ENCODE data around the gene GRIA4. TPM values are rescaled to one million over a fixed set of nuclear protein-coding genes. Genes with fewer than 3 reads are reported as not detected.

The GRIA4 gene
- total and polyA plus RNA-seq, 4 donors, result not detected

DNA sequence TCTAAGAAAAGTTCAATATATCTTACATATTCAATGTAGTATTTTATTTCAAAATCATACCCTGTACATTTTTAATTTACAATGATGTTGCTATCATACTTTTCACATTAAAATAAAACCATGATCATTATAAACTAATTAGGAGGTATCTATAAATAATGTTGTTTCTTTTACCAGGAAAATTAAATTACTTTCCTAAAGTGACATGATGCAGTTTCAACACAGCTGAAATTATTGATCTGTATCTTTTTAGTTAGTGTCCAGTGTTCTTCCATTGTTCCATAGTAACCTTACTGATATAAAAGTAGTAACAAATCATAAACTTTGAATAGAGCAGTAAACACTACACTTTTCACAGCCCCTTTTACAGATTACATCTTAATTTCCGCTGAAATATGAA, 29.7 kb downstream of the GRIA4 start:
- Histone ChIP-seq H3K27ac (ENCODE audit: low read depth in 1 of 2, low read length in 2 of 2) (no peak overlapping the region), H3K4me1 (ENCODE audit: control insufficient read depth in 4 of 4, insufficient read depth in 4 of 4, low read length in 3 of 4) (no peaks in the 10 kb centered on the region), H3K27me3 (ENCODE audit: control insufficient read depth in 4 of 4, insufficient read depth in 4 of 4, low read length in 3 of 4) (no peaks in the 10 kb centered on the region), H3K4me3 (ENCODE audit: low read depth in 1 of 3, low read length in 3 of 3) (no peak overlapping the region), H3K9ac (ENCODE audit: low read depth in 1 of 2, low read length in 2 of 2) (no peak overlapping the region), H3K36me3 (ENCODE audit: control insufficient read depth in 4 of 4, insufficient read depth in 3 of 4, low read depth in 1 of 4, low read length in 3 of 4) (no peaks in the 10 kb centered on the region), H3K9me3 (ENCODE audit: control insufficient read depth in 4 of 4, low read length in 3 of 4) (no peaks in the 10 kb centered on the region)
- TF ChIP-seq RXRA (IDR thresholded peaks at IDR 0.05) (no peak), HNF4G (IDR thresholded peaks at IDR 0.05) (no peak), NR2F2 (IDR thresholded peaks at IDR 0.05) (no peak), FOXA1 (IDR thresholded peaks at IDR 0.05) (no peak)
- TF ChIP-seq, protein P1, sequence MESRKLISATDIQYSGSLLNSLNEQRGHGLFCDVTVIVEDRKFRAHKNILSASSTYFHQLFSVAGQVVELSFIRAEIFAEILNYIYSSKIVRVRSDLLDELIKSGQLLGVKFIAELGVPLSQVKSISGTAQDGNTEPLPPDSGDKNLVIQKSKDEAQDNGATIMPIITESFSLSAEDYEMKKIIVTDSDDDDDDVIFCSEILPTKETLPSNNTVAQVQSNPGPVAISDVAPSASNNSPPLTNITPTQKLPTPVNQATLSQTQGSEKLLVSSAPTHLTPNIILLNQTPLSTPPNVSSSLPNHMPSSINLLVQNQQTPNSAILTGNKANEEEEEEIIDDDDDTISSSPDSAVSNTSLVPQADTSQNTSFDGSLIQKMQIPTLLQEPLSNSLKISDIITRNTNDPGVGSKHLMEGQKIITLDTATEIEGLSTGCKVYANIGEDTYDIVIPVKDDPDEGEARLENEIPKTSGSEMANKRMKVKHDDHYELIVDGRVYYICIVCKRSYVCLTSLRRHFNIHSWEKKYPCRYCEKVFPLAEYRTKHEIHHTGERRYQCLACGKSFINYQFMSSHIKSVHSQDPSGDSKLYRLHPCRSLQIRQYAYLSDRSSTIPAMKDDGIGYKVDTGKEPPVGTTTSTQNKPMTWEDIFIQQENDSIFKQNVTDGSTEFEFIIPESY (IDR thresholded peaks at IDR 0.05), result no peak
- TF ChIP-seq, protein P2, sequence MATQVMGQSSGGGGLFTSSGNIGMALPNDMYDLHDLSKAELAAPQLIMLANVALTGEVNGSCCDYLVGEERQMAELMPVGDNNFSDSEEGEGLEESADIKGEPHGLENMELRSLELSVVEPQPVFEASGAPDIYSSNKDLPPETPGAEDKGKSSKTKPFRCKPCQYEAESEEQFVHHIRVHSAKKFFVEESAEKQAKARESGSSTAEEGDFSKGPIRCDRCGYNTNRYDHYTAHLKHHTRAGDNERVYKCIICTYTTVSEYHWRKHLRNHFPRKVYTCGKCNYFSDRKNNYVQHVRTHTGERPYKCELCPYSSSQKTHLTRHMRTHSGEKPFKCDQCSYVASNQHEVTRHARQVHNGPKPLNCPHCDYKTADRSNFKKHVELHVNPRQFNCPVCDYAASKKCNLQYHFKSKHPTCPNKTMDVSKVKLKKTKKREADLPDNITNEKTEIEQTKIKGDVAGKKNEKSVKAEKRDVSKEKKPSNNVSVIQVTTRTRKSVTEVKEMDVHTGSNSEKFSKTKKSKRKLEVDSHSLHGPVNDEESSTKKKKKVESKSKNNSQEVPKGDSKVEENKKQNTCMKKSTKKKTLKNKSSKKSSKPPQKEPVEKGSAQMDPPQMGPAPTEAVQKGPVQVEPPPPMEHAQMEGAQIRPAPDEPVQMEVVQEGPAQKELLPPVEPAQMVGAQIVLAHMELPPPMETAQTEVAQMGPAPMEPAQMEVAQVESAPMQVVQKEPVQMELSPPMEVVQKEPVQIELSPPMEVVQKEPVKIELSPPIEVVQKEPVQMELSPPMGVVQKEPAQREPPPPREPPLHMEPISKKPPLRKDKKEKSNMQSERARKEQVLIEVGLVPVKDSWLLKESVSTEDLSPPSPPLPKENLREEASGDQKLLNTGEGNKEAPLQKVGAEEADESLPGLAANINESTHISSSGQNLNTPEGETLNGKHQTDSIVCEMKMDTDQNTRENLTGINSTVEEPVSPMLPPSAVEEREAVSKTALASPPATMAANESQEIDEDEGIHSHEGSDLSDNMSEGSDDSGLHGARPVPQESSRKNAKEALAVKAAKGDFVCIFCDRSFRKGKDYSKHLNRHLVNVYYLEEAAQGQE (IDR thresholded peaks at IDR 0.05), result no peak
- no peak for DNase-seq (ENCODE audit: low spot score)
- WGBS, result 80% methylated on average over 1 of the region's 1 CpG

DNA sequence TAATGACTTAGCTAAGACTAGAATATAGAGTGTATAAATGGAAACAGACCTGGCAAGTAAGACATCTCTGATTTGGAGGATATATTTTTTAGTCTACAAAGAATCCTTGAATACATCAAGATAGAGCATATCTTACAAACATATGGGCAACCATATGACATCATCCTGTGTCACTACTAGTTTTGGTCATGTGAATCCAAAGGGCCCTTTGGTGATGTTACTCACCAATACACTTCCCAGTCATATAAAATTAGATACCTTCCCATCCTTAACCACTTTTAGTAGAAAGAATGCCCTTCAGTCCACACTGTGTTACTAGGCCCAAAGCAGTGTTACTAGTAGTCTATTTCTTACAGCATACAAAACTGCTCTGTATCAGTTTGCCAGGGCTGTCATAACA, 31.6 kb downstream of the GRIA4 start:
- DNase-seq (ENCODE audit: low spot score), result no peak
- Histone ChIP-seq H3K9me3 (ENCODE audit: control insufficient read depth in 4 of 4, low read length in 3 of 4) (no peaks in the 10 kb centered on the region), H3K27ac (ENCODE audit: low read depth in 1 of 2, low read length in 2 of 2) (no peak overlapping the region), H3K27me3 (ENCODE audit: control insufficient read depth in 4 of 4, insufficient read depth in 4 of 4, low read length in 3 of 4) (no peaks in the 10 kb centered on the region), H3K9ac (ENCODE audit: low read depth in 1 of 2, low read length in 2 of 2) (no peak overlapping the region), H3K36me3 (ENCODE audit: control insufficient read depth in 4 of 4, insufficient read depth in 3 of 4, low read depth in 1 of 4, low read length in 3 of 4) (no peaks in the 10 kb centered on the region), H3K4me3 (ENCODE audit: low read depth in 1 of 3, low read length in 3 of 3) (no peak overlapping the region), H3K4me1 (ENCODE audit: control insufficient read depth in 4 of 4, insufficient read depth in 4 of 4, low read length in 3 of 4) (no peaks in the 10 kb centered on the region)
- TF ChIP-seq GABPA (IDR thresholded peaks at IDR 0.05 in 1 of 2, conservative IDR thresholded peaks at IDR 0.05 in 1 of 2) (no peak), SP1 (IDR thresholded peaks at IDR 0.05) (no peak), YY1 (IDR thresholded peaks at IDR 0.05) (no peak), TAF1 (conservative IDR thresholded peaks at IDR 0.05) (no peak), FOXA1 (IDR thresholded peaks at IDR 0.05) (no peak), NR2F2 (IDR thresholded peaks at IDR 0.05) (no peak), RXRA (IDR thresholded peaks at IDR 0.05) (no peak), JUND (IDR thresholded peaks at IDR 0.05) (no peak), RAD21 (IDR thresholded peaks at IDR 0.05) (no peak)
- TF ChIP-seq, protein P1 (IDR thresholded peaks at IDR 0.05), result no peak
- TF ChIP-seq, protein P3, sequence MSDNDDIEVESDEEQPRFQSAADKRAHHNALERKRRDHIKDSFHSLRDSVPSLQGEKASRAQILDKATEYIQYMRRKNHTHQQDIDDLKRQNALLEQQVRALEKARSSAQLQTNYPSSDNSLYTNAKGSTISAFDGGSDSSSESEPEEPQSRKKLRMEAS (IDR thresholded peaks at IDR 0.05), result no peak
- TF ChIP-seq, protein P4, sequence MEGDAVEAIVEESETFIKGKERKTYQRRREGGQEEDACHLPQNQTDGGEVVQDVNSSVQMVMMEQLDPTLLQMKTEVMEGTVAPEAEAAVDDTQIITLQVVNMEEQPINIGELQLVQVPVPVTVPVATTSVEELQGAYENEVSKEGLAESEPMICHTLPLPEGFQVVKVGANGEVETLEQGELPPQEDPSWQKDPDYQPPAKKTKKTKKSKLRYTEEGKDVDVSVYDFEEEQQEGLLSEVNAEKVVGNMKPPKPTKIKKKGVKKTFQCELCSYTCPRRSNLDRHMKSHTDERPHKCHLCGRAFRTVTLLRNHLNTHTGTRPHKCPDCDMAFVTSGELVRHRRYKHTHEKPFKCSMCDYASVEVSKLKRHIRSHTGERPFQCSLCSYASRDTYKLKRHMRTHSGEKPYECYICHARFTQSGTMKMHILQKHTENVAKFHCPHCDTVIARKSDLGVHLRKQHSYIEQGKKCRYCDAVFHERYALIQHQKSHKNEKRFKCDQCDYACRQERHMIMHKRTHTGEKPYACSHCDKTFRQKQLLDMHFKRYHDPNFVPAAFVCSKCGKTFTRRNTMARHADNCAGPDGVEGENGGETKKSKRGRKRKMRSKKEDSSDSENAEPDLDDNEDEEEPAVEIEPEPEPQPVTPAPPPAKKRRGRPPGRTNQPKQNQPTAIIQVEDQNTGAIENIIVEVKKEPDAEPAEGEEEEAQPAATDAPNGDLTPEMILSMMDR (IDR thresholded peaks at IDR 0.05; ENCODE audit: low read depth, low read length, missing input control), result no peak
- TF ChIP-seq, protein P2 (IDR thresholded peaks at IDR 0.05), result no peak

Data from liver (tissue), 9 donors.